ENCODE measurements around the gene GPATCH3.
A peak's percentile ranks its signal among the peaks of the same experiment; 100 is the strongest.

GPATCH3 gene

DNA sequence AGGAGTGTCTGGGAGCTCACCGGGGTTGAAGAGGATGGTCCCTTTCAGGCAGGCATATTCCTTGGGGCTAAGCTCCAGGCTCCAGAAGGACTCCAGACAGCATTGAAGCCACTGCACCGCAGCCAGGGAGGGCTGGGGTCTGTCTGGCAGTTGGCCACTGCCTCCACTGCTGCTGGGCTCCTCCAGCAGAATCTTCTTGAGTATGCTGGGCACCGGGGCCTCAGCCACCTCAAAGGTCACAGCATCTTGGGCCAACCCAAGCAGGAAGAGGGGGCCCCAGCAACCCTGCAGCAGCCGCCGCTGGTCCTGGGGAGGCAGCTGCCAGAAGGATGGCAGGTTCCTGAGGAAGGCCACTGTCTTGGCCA is 13.1 kb upstream of the GPATCH3 start:
- TF ChIP-seq CTCF (IDR thresholded peaks at IDR 0.05; ENCODE audit: low read depth, low read length, missing control alignments) = no peak
- H3K4me3 ChIP-seq (replicated peaks; ENCODE audit: low read depth, low read length) = no peak overlapping the region
- DNase-seq (ENCODE audit: extremely low read depth, low read depth) = no peak

- DNase-seq (ENCODE audit: extremely low read depth, low read depth) = no peak
- TF ChIP-seq CTCF (IDR thresholded peaks at IDR 0.05; ENCODE audit: low read depth, low read length, missing control alignments) = no peak
- H3K4me3 ChIP-seq (replicated peaks; ENCODE audit: low read depth, low read length) = no peak overlapping the region
Measured at GRCh38 chr1:26912147-26912490, 11.9 kb upstream of the GPATCH3 start.

DNA sequence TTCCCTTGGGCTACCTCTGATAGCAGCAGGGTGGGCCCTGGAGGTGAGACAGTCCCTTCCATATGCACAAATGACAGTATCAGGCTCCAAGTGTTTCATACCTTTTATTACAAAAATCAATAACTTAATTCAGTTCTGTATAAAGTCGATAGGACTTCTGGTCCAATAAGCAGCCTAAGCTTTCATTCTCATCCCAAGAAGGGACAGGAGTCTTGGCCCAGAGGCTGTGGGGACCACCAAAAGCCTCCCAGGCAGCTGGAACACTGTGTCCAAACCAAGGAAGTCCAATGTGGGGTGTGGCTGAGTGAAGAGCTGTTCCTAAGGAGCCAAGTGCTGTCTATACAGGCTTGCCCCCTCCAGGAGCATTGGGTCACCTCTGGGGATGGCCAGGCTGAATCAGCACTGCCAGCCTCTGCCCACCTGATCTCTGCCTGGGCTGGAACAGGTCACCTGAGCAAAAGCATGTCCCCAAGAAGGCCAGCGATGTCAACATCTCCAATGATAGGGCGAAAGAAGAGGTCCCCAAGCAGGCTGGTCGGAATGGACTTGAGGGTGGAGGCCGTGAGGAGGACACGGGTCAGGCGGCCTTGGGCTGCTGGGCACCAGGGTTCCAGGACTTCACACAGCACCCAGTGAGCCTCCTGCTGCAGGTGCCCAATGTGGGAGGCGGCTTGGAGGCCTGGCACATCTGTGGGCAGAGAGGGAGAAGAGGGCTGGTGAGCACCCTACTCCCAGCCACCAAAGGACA is 11.3 kb upstream of the GPATCH3 start:
- no peak for DNase-seq (ENCODE audit: extremely low read depth, low read depth)
- no peak overlapping the region for H3K4me3 ChIP-seq (replicated peaks; ENCODE audit: low read depth, low read length)
- no peak for TF ChIP-seq CTCF (IDR thresholded peaks at IDR 0.05; ENCODE audit: low read depth, low read length, missing control alignments)

DNA sequence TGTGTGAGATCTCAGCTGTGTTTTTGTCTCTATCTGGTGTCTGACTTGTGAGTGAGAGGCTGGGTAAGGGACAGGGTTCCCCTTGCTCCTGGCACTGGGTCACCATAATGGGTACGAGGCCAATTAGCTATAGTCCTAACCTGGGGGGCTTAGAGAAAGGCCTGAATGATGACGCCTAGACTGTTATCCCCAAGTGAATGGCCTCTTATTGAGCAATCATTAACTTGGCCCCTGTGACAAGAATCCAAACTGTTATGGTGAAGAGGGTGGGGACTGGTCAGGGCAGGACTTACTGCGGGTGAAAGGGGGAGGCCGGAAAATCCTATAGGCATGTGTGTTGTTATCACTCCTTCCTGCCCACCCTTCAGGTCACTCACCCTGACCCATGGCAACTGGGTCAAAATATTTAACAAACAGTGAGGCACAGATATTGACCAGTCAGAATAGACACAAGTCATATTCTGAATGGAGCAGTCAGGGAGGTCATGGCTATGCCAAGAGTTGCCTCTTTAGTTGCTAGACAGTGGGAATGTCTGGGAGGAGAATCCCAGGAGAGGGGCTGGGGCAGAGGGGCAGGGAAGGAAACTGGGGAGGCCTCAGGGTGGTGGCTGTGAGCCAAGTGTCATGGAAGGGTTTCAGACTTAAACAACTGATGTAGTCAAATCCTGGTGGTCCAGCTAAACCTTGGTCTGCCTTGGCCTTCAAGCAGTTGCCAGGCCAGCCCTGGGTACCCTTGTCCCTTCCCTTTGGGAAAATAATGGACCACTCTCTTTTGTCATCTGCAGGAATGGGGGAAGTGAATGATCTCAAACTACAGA is 10.3 kb upstream of the GPATCH3 start:
- TF ChIP-seq CTCF (IDR thresholded peaks at IDR 0.05; ENCODE audit: low read depth, low read length, missing control alignments) = no peak
- no peak for DNase-seq (ENCODE audit: extremely low read depth, low read depth)
- H3K4me3 ChIP-seq (replicated peaks; ENCODE audit: low read depth, low read length) = no peak overlapping the region

GRCh38 chr1:26909951-26910342 is 9.7 kb upstream of the GPATCH3 start:
- DNase-seq (ENCODE audit: extremely low read depth, low read depth) = no peak
- no peak for TF ChIP-seq CTCF (IDR thresholded peaks at IDR 0.05; ENCODE audit: low read depth, low read length, missing control alignments)
- H3K4me3 ChIP-seq (replicated peaks; ENCODE audit: low read depth, low read length) = no peak overlapping the region

- TF ChIP-seq CTCF (IDR thresholded peaks at IDR 0.05; ENCODE audit: low read depth, low read length, missing control alignments) = no peak
- no peak overlapping the region for H3K4me3 ChIP-seq (replicated peaks; ENCODE audit: low read depth, low read length)
- peak; percentile 33 for DNase-seq (ENCODE audit: extremely low read depth, low read depth)
Measured at GRCh38 chr1:26907071-26907917, 7.0 kb upstream of the GPATCH3 start.
